ACHN (cell line): ENCODE data around the gene CLASRP.
A peak's percentile ranks its signal among the peaks of the same experiment; 100 is the strongest.

ENCODE experiments used
- DNase-seq: peaks from one replicate; pipeline ENCODE4 v3.0.0-alpha.2; 2015
- in situ Hi-C: cut with HindIII; loops from 2 replicates; pipeline ENCODE4 v1.10.0; 2017; ENCODE audit warnings: low sequenced_read_pairs, low pct_ligation_motif_present, low pct_unique_long_range_greater_than_20kb

CLASRP gene

GRCh38 chr19:45016388-45017314, 22.2 kb upstream of the CLASRP start:
- in situ Hi-C loops: no loop called here
- DNase-seq: peak; percentile 69

- in situ Hi-C loops: no loop called here
Measured at GRCh38 chr19:45019187-45019586, 19.7 kb upstream of the CLASRP start.

GRCh38 chr19:45020071-45020470, 18.8 kb upstream of the CLASRP start:
- DNase-seq: no peak
- in situ Hi-C loops: no loop called here

More at GRCh38 chr19:45019187-45019586, 19.7 kb upstream of the CLASRP start:
- DNase-seq: no peak

GRCh38 chr19:45021971-45022370, 16.9 kb upstream of the CLASRP start:
- in situ Hi-C loops: no loop called here
- DNase-seq: no peak

- DNase-seq: no peak
- in situ Hi-C loops: no loop called here
Measured at GRCh38 chr19:45023048-45023447, 15.8 kb upstream of the CLASRP start.

- no peak for DNase-seq
- in situ Hi-C loops: no loop called here
Measured at GRCh38 chr19:45025264-45025663, 13.6 kb upstream of the CLASRP start.

DNA sequence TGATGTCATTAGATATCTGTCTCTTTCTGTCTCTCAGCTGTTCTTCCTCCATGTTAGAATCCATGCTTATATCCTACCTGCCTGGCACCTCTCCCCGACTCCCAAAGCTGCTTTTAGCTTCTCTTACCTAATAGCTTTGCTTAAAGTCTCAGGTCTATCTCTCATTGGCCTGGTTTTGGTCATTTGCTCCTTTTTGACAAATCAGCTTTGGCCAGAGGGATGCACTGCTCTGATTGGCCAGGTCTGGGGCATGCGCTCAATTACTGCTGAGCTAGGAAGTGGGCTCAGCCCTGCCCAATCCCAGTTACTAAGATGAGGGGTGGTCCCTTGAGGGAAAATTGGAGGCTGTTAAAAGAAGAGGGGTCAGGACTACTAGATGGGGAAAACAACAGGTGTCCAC, 11.5 kb upstream of the CLASRP start:
- DNase-seq: no peak
- in situ Hi-C loops: no loop called here

GRCh38 chr19:45030825-45031224, 8.0 kb upstream of the CLASRP start:
- in situ Hi-C loops: no loop called here
- DNase-seq: no peak

GRCh38 chr19:45032421-45032820, 6.4 kb upstream of the CLASRP start:
- no peak for DNase-seq
- in situ Hi-C loops: no loop called here

GRCh38 chr19:45035755-45036154, 3.1 kb upstream of the CLASRP start:
- no peak for DNase-seq
- in situ Hi-C loops: no loop called here

DNA sequence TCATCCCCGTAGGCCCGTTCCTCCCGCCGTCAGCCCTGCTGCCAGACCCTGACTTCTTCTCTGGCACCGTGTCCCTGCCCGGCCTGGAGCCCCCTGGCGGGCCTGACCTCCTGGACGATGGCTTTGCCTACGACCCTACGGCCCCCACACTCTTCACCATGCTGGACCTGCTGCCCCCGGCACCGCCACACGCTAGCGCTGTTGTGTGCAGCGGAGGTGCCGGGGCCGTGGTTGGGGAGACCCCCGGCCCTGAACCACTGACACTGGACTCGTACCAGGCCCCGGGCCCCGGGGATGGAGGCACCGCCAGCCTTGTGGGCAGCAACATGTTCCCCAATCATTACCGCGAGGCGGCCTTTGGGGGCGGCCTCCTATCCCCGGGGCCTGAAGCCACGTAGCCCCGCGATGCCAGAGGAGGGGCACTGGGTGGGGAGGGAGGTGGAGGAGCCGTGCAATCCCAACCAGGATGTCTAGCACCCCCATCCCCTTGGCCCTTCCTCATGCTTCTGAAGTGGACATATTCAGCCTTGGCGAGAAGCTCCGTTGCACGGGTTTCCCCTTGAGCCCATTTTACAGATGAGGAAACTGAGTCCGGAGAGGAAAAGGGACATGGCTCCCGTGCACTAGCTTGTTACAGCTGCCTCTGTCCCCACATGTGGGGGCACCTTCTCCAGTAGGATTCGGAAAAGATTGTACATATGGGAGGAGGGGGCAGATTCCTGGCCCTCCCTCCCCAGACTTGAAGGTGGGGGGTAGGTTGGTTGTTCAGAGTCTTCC, 1.3 kb upstream of the CLASRP start:
- no peak for DNase-seq

DNA sequence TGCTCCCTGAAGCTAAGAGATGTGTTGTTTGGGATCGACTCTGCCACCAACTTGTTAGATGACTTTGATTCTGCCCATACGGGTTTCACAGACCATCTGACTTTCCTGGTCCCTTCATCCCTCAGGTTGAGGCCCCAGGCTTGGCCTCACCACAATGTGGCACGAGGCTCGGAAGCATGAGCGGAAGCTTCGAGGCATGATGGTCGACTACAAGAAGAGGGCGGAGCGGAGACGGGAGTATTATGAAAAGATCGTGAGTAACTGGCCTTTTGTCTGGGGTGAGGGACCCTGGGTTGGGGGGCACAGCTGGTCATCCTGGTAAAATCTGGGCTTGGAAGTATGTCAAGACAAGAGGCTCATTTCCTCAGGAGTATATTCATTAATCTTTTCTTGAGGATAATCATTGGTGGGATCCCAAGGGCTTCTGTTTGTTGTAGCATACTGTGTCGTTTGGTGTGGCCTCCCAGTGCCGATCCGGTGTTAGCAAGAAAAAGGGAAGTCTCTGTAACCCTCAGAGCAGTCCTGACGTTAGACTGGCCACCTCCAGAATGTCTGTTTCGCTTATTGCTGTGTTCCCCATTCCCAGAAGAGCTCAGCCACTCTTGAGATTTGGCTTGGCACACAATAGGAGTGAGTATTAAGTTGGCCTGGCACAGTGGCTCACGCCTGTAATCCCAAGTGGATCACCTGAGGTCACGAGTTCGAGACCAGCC, 1.4 kb downstream of the CLASRP start:
- DNase-seq: no peak
- in situ Hi-C loops: no loop called here

More for the DNA sequence above, 1.3 kb upstream of the CLASRP start:
- in situ Hi-C loops: no loop called here

DNA sequence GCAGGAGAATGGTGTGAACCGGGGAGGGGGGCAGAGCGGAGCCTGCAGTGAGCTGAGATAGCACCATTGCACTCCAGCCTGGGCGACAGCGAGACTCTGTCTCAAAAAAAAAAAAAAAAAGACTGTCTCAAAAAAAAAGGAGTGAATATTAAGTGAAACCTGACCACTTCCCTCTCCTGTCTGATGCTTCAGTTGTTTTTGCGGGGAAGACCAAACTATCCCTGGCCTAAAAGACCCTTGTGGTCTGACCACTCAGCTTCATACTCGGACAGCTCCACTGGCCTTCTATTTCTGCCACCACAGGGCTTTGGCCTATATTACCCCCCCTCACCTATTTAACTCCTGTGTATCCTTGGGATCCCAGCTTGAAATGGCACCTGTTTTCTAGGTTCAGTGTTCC, 2.3 kb downstream of the CLASRP start:
- in situ Hi-C loops: no loop called here
- no peak for DNase-seq

DNA sequence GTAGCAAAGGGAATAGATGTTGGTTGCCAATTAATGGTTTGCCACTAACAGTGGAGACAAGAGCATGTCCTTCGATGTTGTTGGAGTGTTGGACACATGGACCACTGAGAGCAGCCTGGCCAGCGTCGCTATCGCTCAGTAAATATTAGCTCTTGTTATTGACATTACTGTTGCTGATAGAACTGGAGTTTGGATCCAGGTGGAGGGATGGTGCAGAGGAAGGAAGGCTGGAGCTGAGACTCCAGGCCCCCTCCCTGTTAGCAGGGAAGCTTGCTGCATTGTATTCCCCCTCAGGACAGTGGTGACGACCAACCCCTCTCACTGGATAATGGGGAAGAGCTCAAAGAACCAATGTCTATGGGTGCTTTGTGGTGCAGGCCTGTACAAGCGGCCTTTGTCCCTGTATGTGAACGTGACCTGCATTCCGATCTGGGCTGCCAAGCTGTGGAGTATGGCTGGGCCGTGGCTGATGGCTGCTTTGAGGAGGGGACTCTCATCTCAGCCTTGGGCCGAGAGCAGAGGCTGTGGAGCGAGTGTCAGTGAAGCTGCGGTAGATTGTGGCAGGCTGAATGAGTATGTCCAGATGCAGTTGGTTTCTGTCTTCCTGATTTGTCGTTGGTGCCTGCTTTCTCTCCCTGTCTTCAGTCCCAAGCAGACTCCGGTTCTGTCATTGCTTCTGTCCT, 7.0 kb downstream of the CLASRP start:
- in situ Hi-C loops: no loop called here
- no peak for DNase-seq

DNA sequence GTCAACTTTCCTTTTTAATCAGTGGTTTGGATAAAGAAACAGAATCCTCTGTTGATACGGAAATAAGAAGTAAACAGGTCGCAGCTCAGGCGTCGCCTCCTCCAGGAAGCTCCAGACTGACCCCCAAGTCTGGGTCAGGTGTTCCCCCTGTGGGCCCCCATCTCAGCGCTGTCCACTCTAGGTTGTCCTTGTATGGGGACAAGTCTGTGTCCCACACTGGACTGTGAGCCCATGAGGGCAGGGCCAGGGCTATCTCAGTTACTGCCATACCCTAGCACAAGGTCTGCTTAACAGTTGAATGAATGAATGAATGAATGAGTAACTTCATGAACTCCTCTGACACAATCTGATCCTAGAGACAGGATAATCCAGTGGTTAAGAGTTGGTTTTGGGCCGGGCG, 7.5 kb downstream of the CLASRP start:
- in situ Hi-C loops: no loop called here
- DNase-seq: no peak

- in situ Hi-C loops: no loop called here
- no peak for DNase-seq
Measured at GRCh38 chr19:45047188-45047797, 8.4 kb downstream of the CLASRP start.

DNA sequence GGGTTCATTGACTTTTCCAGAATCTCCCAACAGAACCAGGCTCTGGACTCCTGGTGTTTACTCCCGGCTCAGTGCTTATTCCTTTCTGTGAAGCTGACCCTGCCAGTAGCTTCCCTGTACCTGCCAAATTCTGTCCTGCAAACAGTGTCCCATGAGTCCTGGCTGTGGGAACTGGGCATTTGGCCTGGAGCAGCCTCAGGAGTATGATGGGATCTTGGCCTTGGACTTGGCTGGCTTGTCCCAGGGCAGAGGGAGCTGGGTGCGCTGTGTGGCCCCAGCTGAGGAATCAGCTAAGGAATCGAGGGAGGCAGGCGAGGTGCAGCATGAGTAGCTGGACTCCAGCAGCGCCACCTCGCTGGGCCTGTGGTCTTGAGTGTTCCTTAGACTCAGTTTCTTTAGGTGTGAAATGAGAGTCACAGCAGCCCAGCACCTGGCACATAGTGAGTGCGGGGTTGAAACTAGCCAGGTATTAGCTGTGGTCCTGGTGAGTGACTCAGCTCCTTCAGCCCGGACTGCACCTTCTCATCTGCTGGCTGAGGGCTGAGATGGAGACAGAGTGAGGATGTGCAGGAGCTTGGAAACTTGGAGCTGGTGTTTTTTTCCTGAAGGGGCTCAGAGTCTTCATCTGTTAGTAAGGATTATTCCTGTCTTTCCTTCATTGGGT, 10.4 kb downstream of the CLASRP start:
- in situ Hi-C loops: no loop called here
- no peak for DNase-seq

DNA sequence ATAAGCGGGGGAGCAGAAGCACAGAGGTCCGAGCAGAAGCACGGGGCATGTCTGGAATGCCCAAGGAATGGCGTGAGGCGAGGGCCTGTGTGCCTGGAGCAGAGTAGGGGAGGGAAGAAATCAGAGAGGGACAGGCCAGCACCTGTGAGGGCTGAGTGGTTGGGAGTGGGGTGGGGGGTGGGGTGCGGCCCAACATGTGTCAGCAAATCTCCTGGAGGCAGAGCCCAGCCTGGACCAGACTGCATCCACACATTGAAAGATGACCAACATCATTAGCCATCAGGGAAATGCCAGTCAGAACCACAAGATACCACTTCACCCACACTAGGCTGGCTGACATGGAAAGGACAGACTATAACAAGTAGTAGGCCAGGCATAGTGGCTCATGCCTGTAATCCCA, 11.2 kb downstream of the CLASRP start:
- in situ Hi-C loops: no loop called here
- DNase-seq: no peak
